GM18505 (cell line): ENCODE data around the gene PSMB4.
"Not testable (repeated sequence)": the region's sequence is repeated elsewhere in the genome, so short reads cannot be mapped to it uniquely, and the experiment has no call there.

ENCODE experiments used
- ATAC-seq: cut with Tn5 transposase; IDR thresholded peaks from one replicate; pipeline ENCODE4 v1.9.1; 2021; ENCODE audit not compliant: unreplicated experiment
- POLR2A ChIP-seq: IDR thresholded peaks from 4 replicates; pipeline ENCODE4 v1.6.1; 2011; ENCODE audit warnings: borderline replicate concordance; ENCODE audit not compliant: insufficient read depth, insufficient read length; ENCODE audit errors: extremely low read depth

PSMB4 gene

DNA sequence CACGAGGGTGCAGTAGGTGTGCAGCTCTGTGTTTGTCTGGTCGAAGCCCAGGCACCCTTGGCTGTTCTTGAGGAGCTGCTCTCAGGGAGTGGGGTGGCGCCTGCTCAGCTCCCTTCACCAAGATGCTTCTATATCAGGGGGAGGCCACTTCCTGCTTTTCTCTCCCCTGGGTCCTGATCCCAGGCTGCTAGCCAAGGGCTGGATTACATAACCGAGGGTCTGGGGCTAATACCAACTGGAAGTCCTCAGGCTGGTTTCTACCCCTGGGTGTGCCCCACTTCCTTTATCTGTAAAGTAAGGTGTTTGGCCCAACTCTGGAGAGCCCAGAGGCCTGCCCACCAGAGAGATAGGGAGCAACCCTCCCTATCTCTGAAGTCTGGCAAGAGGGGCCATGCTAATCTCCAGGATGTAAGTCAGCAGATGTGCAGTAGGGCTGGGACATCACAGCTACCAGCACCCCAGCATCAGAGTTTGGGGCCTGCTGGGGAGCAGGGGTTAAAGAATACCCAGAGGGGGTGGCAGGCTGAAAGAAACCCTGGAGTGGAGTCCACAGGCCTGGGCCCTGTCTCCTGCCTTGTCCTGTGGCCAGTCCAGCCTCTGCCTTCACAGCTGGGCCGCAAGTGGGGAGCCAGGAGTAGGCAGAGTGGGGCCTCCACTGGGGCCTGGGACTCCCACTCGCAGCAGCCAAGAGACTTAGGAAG, 29.0 kb upstream of the PSMB4 start:
- ATAC-seq: no peak
- no peak for TF ChIP-seq POLR2A

DNA sequence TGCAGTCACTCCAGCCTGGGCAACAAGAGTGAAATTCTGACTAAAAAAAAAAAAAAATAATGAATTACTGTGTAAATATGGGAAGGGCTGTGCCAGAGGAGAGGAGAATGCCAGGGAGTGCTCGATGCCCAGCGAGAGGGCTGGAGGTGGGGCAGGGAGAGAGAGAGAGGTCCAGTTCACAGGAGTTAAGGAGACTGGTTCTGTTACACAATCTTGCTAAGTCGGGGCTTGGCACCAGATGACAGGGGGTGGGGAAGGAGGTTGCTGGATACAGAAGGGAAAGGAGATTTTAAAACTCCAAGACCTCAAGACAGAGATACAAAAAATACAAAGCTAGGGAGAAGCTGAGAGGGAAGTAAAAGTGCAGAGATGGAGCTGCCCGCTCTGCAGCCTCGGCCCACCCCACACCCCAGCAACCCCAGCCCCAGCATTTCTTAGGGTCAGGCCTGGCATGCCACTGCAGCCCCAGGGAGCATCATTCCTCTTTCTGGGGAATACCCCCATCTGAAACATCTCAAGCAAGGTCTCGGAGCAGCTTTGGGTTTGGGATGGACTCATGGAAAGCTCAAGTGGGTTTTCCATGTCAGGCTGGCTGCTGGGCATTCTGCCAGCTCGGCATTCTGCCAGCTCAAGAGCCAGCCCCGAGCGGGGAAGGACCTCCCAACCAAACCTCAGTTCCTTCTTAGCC, 27.9 kb upstream of the PSMB4 start:
- no peak for ATAC-seq
- TF ChIP-seq POLR2A: no peak

DNA sequence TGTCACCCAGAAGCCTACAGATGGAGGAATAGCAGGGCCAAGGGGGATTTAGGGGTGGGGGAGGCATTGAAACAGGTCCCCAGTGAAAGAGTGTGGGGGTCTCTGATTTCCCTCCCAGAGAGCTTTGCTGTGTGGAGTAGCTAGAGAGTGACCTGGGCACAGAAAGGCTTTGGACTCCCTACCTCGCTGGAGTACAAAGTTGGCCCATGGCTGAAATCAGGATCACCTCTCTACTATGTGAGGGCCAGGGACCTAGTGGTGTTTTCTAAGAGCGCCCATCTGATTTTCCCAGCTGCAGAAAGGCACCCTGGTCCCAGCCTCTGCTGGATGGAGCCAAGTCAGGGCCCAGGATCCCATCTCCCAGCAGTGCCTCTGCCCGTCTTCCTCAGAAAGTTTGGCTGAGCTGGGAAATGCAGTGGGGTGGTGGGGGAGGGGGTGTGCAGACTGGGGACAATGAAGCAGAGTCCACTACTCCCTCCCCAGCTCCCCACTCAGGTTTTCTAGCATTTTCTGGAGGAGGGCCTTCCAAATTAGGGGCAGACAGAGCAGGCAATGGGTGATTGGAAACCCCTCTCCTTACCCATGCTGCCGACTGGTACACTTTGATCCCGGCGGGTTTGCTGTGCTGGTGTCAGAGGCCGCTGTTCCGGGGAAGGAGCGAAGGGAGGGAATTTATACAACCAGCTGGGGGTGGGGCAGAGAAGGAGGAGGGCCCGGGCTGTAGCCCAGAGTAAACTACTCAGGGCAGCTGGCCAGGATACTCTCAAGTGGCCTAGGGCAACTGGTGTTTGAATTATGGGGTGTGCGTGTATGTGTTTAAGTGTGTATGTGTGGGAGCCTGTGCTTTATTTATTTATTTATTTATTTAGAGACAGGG, 27.1 kb upstream of the PSMB4 start, which contains the start of gene SELENBP1:
Gene SELENBP1 (minus strand): TSS at position 648 of the 877 bp plus-strand sequence. CDS start 64 bp downstream, at position 584.
- ATAC-seq: no peak
- TF ChIP-seq POLR2A: no peak

DNA sequence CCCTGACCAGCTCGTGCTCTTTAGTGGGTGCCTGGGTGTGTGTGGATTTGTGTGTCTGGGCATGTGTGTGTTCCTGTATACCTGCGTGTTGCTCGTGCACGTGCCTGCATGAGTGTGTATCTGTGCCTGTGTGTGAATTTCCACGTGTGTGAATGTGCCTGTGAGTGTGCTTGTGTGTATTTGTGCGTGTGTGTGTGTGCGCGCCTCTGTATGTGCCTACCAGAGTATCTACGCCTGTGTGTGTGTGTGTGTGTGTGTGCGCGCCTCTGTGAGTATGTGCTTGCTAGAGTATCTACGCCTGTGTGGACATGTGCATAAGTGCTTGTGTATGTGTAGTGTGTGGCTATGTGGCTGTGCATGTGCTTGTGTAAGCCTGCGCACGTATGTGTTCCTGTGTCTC, 26.2 kb upstream of the PSMB4 start:
- no peak for ATAC-seq
- no peak for TF ChIP-seq POLR2A

DNA sequence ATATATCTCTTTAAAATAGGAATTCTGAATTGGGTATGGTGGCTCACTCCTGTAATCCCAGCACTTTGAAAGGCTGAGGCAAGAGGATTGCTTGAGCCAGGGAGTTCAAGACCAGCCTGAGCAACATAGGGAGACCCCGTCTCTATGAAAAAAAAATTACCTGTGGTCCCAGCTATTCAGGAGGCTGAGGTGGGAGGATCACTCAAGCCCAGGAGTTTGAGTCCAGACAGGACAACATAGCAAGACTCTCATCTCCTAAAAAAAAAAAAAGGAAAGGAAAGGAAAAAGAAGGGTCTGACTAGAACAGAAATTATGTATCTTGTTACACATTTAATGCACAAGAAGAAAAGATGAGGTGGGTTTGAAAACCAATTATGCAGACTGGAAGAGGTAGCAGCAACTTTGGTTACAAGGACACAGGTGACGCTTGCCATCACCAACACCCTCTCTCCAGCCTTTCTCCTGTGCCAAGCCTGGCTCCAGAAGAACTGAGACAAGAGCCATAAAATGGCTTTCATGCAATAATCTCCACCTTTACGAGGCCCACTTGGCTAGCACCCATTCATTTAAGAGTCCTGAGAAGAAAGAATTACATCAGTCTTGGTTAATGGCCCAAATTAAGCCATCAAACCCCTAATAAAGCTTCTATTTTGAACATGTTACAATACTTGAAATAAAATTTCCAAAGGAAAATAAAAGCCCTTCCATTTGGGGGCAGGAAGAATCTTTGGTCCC, 22.1 kb upstream of the PSMB4 start:
- TF ChIP-seq POLR2A: no peak
- ATAC-seq: no peak

DNA sequence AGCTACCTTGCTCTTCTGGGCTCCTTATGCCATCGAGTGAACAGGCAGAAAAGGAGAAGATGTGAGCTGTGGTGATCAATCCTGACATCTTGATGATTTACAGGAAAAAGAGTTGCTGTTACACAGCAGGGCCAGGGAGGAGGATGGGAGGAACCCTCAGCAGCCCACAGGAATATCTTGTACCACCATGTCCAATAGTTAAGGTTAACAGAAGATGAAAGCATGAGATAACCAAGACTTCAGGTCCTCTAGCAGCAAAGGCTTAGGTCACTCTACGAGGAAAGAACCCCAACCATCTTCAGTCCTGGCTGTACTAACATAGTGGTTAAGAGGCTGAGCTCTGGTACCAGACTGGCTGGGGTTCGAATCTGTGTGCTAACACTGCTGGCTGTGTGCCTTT, 14.8 kb upstream of the PSMB4 start:
- no peak for TF ChIP-seq POLR2A
- ATAC-seq: no peak

DNA sequence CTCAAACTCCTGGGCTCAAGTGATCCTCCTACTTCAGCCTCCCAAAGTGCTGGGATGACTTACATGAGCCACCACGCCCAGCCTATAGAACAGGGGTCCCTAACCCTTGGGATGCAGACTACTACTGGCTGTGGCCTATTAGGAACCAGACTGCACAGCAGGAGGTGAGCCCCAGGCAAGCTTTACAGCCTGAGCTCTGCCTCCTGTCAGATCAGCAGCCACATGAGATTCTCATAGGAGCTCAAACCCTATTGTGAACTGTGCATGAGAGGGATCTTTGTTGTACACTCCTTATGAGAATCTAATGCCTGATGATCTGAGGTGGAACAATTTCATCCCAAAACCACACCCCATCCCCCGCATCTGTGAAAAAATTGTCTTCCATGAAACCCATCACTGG, 13.4 kb upstream of the PSMB4 start:
- no peak for TF ChIP-seq POLR2A
- ATAC-seq: no peak

DNA sequence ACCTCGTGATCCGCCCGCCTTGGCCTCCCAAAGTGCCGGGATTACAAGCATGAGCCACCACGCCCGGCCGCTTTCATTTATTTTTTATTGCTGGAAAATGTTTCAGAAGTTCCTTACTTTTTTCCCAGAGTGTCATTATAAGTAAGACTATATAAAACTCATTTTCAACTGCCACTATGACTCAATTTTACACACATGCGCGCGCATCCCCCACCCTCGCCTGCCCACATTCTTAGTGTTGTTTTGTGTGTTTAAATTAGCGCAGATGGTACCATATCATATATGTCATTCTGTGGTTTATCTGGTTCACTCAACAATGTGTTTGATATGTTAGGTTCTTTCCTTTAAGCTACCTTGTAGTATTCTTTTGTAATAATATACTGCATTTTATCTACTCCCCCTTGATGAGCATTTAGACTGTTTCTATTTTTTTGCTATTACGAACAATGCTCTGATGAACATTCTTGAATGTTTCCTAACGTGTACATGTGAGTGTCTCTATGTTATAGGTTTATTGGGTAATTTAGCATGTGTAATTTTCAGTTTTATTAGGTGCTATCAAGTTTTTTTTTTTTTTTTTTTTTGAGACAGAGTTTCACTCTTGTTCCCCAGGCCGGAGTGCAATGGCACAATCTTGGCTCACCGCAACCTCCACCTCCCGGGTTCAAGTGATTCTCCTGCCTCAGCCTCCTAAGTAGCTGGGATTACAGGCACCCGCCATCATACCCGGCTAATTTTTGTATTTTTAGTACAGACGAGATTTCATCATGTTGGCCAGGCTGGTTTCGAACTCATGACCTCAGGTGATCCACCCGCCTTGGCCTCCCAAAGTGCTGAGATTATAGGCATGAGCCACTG, 8.9 kb upstream of the PSMB4 start:
- ATAC-seq: not testable (repeated sequence)

DNA sequence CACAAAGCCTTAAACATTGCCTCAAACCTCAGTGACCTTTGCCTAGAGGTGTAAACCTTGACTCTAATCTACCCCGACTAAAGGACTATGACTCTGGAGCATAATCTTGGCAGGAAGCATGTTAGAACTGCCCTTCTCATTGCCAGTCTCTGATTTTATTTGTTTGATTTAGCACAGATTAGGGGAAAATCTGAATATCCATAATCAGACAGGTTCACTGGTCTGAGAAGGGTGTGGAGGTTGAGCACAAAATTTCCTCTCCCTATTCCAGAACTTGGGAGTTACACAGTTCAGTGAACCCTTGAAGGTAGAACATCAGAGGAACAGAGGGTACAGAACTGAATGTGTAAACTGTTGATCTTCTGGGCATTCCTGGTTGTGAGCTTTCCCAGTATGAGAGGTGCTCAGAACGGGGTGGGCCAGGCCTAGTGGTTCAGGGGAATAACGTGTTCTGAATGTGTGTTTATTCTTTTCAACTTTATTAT, 8.3 kb upstream of the PSMB4 start:
- no peak for ATAC-seq
- no peak for TF ChIP-seq POLR2A

DNA sequence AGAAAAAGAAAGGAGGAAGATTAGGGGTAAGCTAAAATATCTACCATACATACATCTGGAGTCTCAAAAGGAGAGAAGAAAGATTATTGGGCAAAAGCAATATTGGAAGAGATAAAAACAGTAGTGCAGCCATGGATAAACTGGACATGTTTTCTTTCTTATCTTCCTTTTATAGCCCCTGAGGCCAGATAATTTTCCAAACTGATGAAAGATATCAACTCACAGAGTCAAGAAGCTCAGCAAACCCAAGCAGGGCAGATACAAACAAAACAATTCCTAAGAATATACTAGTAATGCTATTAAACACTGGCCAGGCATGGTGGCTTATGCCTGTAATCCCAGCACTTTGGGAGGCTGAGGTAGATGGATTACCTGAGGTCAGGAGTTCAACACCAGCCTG, 5.8 kb upstream of the PSMB4 start:
- no peak for ATAC-seq
- no peak for TF ChIP-seq POLR2A

DNA sequence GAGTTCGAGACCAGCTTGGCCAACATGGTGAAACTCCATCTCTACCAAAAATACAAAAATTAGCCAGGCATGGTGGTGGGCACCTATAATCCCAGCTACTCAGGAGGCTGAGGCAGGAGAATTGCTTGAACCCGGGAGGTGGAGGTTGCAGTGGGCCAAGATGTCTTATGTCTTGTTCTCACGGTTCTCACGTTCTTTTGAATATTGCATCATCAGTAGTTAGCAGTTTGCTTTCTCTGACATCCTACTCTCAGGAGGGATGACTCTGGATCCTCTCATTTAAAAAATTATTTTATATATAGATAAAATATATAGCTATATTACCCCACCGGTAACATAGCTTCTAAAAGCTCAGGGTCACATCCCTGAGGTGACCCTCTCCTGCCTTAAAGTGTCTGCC, 3.1 kb upstream of the PSMB4 start:
- not testable (repeated sequence) for ATAC-seq

DNA sequence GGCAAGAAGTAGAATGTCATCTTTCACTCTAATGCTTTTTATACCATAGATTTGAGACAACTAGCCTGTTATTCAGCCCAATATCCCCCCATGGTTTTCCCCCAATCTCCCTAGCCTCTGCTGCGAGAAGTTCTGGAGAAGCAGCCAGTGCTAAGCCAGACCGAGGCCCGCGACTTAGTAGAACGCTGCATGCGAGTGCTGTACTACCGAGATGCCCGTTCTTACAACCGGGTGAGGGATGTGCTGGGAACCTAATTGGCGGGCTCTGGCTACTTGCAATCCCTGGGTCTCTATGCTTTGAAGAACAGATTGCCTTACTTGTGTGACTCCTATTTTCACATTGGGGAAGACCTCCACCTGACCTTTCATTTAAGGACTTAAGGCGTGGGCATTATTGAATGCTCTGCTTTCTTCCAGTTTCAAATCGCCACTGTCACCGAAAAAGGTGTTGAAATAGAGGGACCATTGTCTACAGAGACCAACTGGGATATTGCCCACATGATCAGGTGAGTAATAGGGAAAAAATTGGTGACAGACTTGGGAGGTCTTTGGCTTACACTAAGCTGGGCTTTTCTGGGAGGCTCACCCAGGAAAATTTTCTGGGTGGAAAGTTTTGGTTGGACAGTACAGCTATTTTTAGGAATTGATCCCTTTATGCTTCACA, 1.9 kb downstream of the PSMB4 start:
- TF ChIP-seq POLR2A: peak; percentile 24
- ATAC-seq: no peak
